HepG2 (cell line): ENCODE results near the gene CDK11B. TPM values are rescaled to one million over a fixed set of nuclear protein-coding genes. Genes with fewer than 3 reads are reported as not detected.

Experiments used
- ATAD3A ChIP-seq: sonication (generic); formaldehyde crosslinking; IDR thresholded peaks from 2 replicates; pipeline ENCODE4 v1.4.0; 2020; ENCODE audit warnings: missing genetic modification reagents
- CENPX ChIP-seq: sonication (generic); formaldehyde crosslinking; IDR thresholded peaks from 2 replicates; pipeline ENCODE4 v1.9.0; 2021; ENCODE audit warnings: mild to moderate bottlenecking, missing genetic modification reagents, moderate library complexity
- DPF2 ChIP-seq: sonication (generic); formaldehyde crosslinking; IDR thresholded peaks from 2 replicates; pipeline ENCODE4 v1.4.0; 2020; ENCODE audit warnings: mild to moderate bottlenecking, low read depth, missing genetic modification reagents, borderline replicate concordance
- FOSL2 ChIP-seq: sonication (generic); formaldehyde crosslinking; IDR thresholded peaks from 2 replicates; pipeline ENCODE4 v1.4.0; 2020; ENCODE audit warnings: missing genetic modification reagents
- IKZF4 ChIP-seq: sonication (generic); formaldehyde crosslinking; IDR thresholded peaks from 2 replicates; pipeline ENCODE4 v1.5.1; 2020; ENCODE audit warnings: borderline replicate concordance, mild to moderate bottlenecking, low read depth, missing genetic modification reagents; ENCODE audit errors: not compliant biosample characterization
- KAT8 ChIP-seq: IDR thresholded peaks from 2 replicates; pipeline ENCODE4 v1.6.1; 2016; ENCODE audit warnings: missing genetic modification reagents, missing compliant biosample characterization
- PHF8 ChIP-seq: sonication (generic); formaldehyde crosslinking; IDR thresholded peaks from 2 replicates; pipeline ENCODE4 v1.5.0; 2020; ENCODE audit warnings: missing genetic modification reagents
- RAD21 ChIP-seq: fragments of 450-650 bp; formaldehyde crosslinking; IDR thresholded peaks from 2 replicates; pipeline ENCODE4 v1.5.0; 2020; ENCODE audit warnings: mild to moderate bottlenecking
- SALL1 ChIP-seq: sonication (generic); formaldehyde crosslinking; IDR thresholded peaks from 2 replicates; pipeline ENCODE4 v1.8.0; 2022; ENCODE audit warnings: mild to moderate bottlenecking, missing genetic modification reagents
- SIN3A ChIP-seq: IDR thresholded peaks from 2 replicates; pipeline ENCODE4 v1.6.1; 2011; ENCODE audit warnings: low read depth, mild to moderate bottlenecking, control low read depth, low read length, borderline replicate concordance
- ZFP36L1 ChIP-seq: sonication (generic); formaldehyde crosslinking; IDR thresholded peaks from 2 replicates; pipeline ENCODE4 v1.8.0; 2022; ENCODE audit warnings: mild to moderate bottlenecking, missing genetic modification reagents, moderate library complexity
- ZKSCAN5 ChIP-seq: sonication (generic); formaldehyde crosslinking; IDR thresholded peaks from 2 replicates; pipeline ENCODE4 v1.5.1; 2020; ENCODE audit warnings: mild to moderate bottlenecking, missing genetic modification reagents
- ZNF292 ChIP-seq: sonication (generic); formaldehyde crosslinking; IDR thresholded peaks from 2 replicates; pipeline ENCODE4 v1.8.1; 2022; ENCODE audit warnings: mild to moderate bottlenecking, low read depth, missing genetic modification reagents, borderline replicate concordance
- ZNF616 ChIP-seq: sonication (generic); formaldehyde crosslinking; IDR thresholded peaks from 2 replicates; pipeline ENCODE4 v1.5.0; 2020; ENCODE audit warnings: low read depth, mild to moderate bottlenecking, missing genetic modification reagents
- polyA plus RNA-seq, 8 experiments: library from polyadenylated mRNA; depleted of rRNA in 3 of 8; stranded (reverse) in 7 of 8; unstranded in 1 of 8; fragments of >200 nt; fragmentation: Illumina TruSeq in 4 of 8; extraction: Trizol in 4 of 8; gene quantifications; 2 replicates each; pipeline versions ENCODE4 v1.2.1 to v1.2.3, GENCODE V29; 2011 to 2016; ENCODE audit warnings: low read depth in 4 of 8, missing spikeins in 1 of 8, mixed read lengths in 1 of 8; ENCODE audit not compliant: insufficient read depth in 1 of 8
- total RNA-seq, 5 experiments: library from RNA; depleted of rRNA; stranded (reverse); fragments of >200 nt; fragmentation: Illumina TruSeq; extraction: Trizol; gene quantifications; 2 replicates each; pipeline ENCODE4 v1.2.3, GENCODE V29; 2016; ENCODE audit warnings: low read depth in 1 of 5
- TF ChIP-seq, protein P1 (sequence below): sonication (generic); formaldehyde crosslinking; IDR thresholded peaks from 2 replicates; pipeline ENCODE4 v1.5.0; 2020; ENCODE audit warnings: mild to moderate bottlenecking, missing genetic modification reagents

Gene CDK11B
- total and polyA plus RNA-seq, 2 of the 13 experiments (the other 11 are each of a cell fraction or from before 2014, with no cell fraction given) = 3.6 to 15.1 TPM

DNA sequence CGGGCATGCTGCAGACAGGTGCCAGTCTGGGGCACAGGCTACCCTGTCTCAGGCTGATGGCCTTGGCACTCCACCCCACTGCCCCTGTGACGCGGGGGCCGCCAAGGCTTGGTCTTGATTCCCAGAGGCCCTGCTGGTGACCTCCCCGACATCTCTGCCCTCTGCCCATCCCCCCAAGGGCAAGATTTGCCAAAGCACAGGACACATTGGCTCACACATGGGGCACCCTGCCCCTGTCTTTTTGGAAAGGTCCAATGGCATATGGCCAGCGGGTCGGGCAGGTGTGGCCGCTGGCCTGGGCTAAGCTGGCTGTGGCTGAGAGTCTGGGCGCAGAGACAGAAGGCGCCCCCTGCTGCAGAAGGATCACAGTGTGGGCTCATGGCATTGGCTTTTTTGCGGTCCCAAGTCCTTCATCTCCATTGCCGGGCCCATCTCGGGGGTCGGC lies 38.9 kb downstream of the CDK11B start (continued):
- TF ChIP-seq ZFP36L1 (CRISPR knock-in tag) (no peak), KAT8 (CRISPR knock-in tag) (no peak), RAD21 (CRISPR knock-in tag) (peak; percentile 54), DPF2 (CRISPR knock-in tag) (no peak), SIN3A (no peak), ZNF292 (no peak), FOSL2 (CRISPR knock-in tag) (no peak), SALL1 (peak; percentile 27; the same call in 1 of the 2 replicates), PHF8 (no peak), ZNF616 (no peak), ZKSCAN5 (CRISPR knock-in tag) (no peak), IKZF4 (CRISPR knock-in tag) (no peak), ATAD3A (CRISPR knock-in tag) (no peak), CENPX (CRISPR knock-in tag) (no peak)
- TF ChIP-seq, protein P1, sequence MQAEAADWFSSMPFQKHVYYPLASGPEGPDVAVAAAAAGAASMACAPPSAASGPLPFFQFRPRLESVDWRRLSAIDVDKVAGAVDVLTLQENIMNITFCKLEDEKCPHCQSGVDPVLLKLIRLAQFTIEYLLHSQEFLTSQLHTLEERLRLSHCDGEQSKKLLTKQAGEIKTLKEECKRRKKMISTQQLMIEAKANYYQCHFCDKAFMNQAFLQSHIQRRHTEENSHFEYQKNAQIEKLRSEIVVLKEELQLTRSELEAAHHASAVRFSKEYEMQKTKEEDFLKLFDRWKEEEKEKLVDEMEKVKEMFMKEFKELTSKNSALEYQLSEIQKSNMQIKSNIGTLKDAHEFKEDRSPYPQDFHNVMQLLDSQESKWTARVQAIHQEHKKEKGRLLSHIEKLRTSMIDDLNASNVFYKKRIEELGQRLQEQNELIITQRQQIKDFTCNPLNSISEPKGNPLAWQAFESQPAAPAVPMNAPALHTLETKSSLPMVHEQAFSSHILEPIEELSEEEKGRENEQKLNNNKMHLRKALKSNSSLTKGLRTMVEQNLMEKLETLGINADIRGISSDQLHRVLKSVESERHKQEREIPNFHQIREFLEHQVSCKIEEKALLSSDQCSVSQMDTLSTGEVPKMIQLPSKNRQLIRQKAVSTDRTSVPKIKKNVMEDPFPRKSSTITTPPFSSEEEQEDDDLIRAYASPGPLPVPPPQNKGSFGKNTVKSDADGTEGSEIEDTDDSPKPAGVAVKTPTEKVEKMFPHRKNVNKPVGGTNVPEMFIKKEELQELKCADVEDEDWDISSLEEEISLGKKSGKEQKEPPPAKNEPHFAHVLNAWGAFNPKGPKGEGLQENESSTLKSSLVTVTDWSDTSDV (CRISPR knock-in tag) = no peak
